ENCODE results near the gene ANKS1A.

DNA sequence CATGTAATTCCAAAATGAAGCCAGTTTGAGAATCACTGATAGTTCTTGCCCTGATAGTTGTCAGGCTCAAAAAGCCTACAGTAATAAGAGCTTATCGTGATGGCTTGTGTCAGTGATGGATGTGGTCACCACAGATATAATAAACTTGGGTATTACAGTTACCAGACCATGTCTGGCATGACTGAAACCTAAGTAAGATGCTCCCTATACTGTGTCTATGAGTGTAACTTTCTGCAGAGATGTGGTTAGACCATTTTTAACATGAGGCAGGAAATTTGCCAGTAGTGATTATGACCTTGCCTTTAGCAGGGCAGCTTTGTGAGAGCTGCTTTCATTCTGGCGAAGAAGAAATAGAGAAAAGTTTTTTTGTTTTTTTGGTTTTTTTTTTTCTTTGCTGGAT lies 90.2 kb downstream of the ANKS1A start:
- TF ChIP-seq CTCF (IDR thresholded peaks at IDR 0.05): no peak
- TF ChIP-seq POLR2A (IDR thresholded peaks at IDR 0.05): no peak

Data from right lobe of liver (tissue), 4 donors.